IPS-NIHi7 (cell line): ENCODE measurements around the gene ATXN1.

Source experiments
- DNase-seq: peaks from one replicate; pipeline ENCODE4 v3.0.0; 2012; ENCODE audit warnings: mixed read lengths; ENCODE audit errors: extremely low spot score

Gene ATXN1

GRCh38 chr6:16783509-16783908 lies 22.2 kb upstream of the ATXN1 start:
- DNase-seq = no peak

- no peak for DNase-seq
Observed at GRCh38 chr6:16782278-16782677, 21.0 kb upstream of the ATXN1 start.

GRCh38 chr6:16781348-16782169 lies 20.3 kb upstream of the ATXN1 start:
- DNase-seq = no peak

- DNase-seq = no peak
Observed at GRCh38 chr6:16778521-16778920, 17.3 kb upstream of the ATXN1 start.

GRCh38 chr6:16777794-16778193 lies 16.5 kb upstream of the ATXN1 start:
- no peak for DNase-seq

- DNase-seq = no peak
Observed at GRCh38 chr6:16776394-16777017, 15.2 kb upstream of the ATXN1 start.

GRCh38 chr6:16774437-16774836 lies 13.2 kb upstream of the ATXN1 start:
- no peak for DNase-seq

- no peak for DNase-seq
Observed at GRCh38 chr6:16773362-16773761, 12.1 kb upstream of the ATXN1 start.

GRCh38 chr6:16770701-16771569 lies 9.7 kb upstream of the ATXN1 start:
- DNase-seq = peak; percentile 89

- no peak for DNase-seq
Observed at GRCh38 chr6:16769986-16770376, 8.7 kb upstream of the ATXN1 start.

GRCh38 chr6:16769131-16769985 lies 8.1 kb upstream of the ATXN1 start:
- DNase-seq = no peak

- no peak for DNase-seq
Observed at GRCh38 chr6:16768477-16768830, 7.2 kb upstream of the ATXN1 start.

- DNase-seq = no peak
Observed at GRCh38 chr6:16767765-16768476, 6.7 kb upstream of the ATXN1 start.

- DNase-seq = no peak
Observed at GRCh38 chr6:16766836-16767745, 5.8 kb upstream of the ATXN1 start.

- DNase-seq = no peak
Observed at GRCh38 chr6:16766043-16766536, 4.8 kb upstream of the ATXN1 start.

- DNase-seq = no peak
Observed at GRCh38 chr6:16765235-16765634, 4.0 kb upstream of the ATXN1 start.

- DNase-seq = no peak
Observed at GRCh38 chr6:16764188-16764950, 3.1 kb upstream of the ATXN1 start.

GRCh38 chr6:16762550-16763477 lies 1.6 kb upstream of the ATXN1 start:
- DNase-seq = peak; percentile 51
